ENCODE results near the gene ECSIT. TPM values are rescaled to one million over a fixed set of nuclear protein-coding genes. Genes with fewer than 3 reads are reported as not detected.

The ECSIT gene
- total RNA-seq, 6 experiments from 2014 or later, result 25.0 to 45.5 (median 37.7) TPM

- Histone ChIP-seq H3K27ac (no peak overlapping the region), H3K9me3 (no peaks in the 10 kb centered on the region), H3K4me3 (no peak overlapping the region), H3K27me3 (peaks cover 0 to 12% of the 10 kb centered on the region in 2 donors), H3K36me3 (no peaks in the 10 kb centered on the region), H3K4me1 (peaks cover 0 to 29% (median 6%) of the 10 kb centered on the region in 4 donors)
- ATAC-seq (no peak), DNase-seq (peak in 1 of 3 donors; percentile 29)
- no peak for TF ChIP-seq POLR2A (IDR thresholded peaks at IDR 0.05)
- no peak for TF ChIP-seq CTCF (IDR thresholded peaks at IDR 0.05)
- 90% methylated on average over 28 of the region's 57 CpGs for WGBS (ENCODE audit: insufficient coverage, low coverage, low lambda C conversion rate, missing lambda C conversion rate)
- intact Hi-C loops (cut with DNase I), result no loop called here
Measured at GRCh38 chr19:11483366-11484111, 45.4 kb downstream of the ECSIT start.

GRCh38 chr19:11482384-11483050 is 46.4 kb downstream of the ECSIT start:
- Histone ChIP-seq H3K4me3 (peak overlapping the region in 2 of 3 donors; percentile 2 to 24), H3K36me3 (no peaks in the 10 kb centered on the region), H3K27ac (no peak overlapping the region), H3K27me3 (peaks cover 0 to 12% of the 10 kb centered on the region in 2 donors), H3K9me3 (no peaks in the 10 kb centered on the region), H3K4me1 (peaks cover 0 to 29% (median 6%) of the 10 kb centered on the region in 4 donors)
- DNase-seq, result peak; percentile 79 to 85 (median 84)
- intact Hi-C loops (cut with DNase I), result no loop called here
- whole genome bisulfite sequencing (ENCODE audit: insufficient coverage, low coverage, low lambda C conversion rate, missing lambda C conversion rate), result no CpG with 5 or more reads among the region's 58 CpGs
- peak; percentile 71 to 84 (median 76) for ATAC-seq
- peak; percentile 93 to 97 (median 95) for TF ChIP-seq CTCF (IDR thresholded peaks at IDR 0.05)
- no peak for TF ChIP-seq POLR2A (IDR thresholded peaks at IDR 0.05)

GRCh38 chr19:11481534-11482383 is 47.2 kb downstream of the ECSIT start:
- peak overlapping the region in 2 of 3 donors; percentile 2 to 24 for H3K4me3 ChIP-seq
- intact Hi-C loops (cut with DNase I), result no loop called here
- ATAC-seq (peak; percentile 43 to 61 (median 48)), DNase-seq (peak; percentile 60 to 75 (median 68))
- peaks cover 0 to 29% (median 6%) of the 10 kb centered on the region in 4 donors for H3K4me1 ChIP-seq
- TF ChIP-seq CTCF (IDR thresholded peaks at IDR 0.05) (no peak), POLR2A (IDR thresholded peaks at IDR 0.05) (no peak)
- no peaks in the 10 kb centered on the region for H3K9me3 ChIP-seq
- 26% methylated on average over 5 of the region's 50 CpGs for WGBS (ENCODE audit: insufficient coverage, low coverage, low lambda C conversion rate, missing lambda C conversion rate)
- no peak overlapping the region for H3K27ac ChIP-seq
- no peaks in the 10 kb centered on the region for H3K36me3 ChIP-seq
- H3K27me3 ChIP-seq, result peaks cover 0 to 12% of the 10 kb centered on the region in 2 donors

- WGBS (ENCODE audit: insufficient coverage, low coverage, low lambda C conversion rate, missing lambda C conversion rate), result 19% methylated on average over 3 of the region's 77 CpGs
- Histone ChIP-seq H3K9me3 (no peaks in the 10 kb centered on the region), H3K27ac (no peak within 1 kb of the TSS), H3K4me3 (no peak within 1 kb of the TSS), H3K36me3 (no peaks in the 10 kb centered on the region), H3K4me1 (peaks cover 0 to 26% (median 4%) of the 10 kb centered on the region in 4 donors), H3K27me3 (peaks cover 0 to 12% of the 10 kb centered on the region in 2 donors)
- ATAC-seq, result no peak
- TF ChIP-seq CTCF (IDR thresholded peaks at IDR 0.05) (no peak), POLR2A (IDR thresholded peaks at IDR 0.05) (no peak)
- DNase-seq, result no peak
- intact Hi-C loops (cut with DNase I), result no loop called here
Measured at GRCh38 chr19:11480715-11481533, 48.0 kb downstream of the ECSIT start, which contains the start of gene ELAVL3. Gene ELAVL3, minus strand, starts transcription at chr19:11481046. Its CDS starts 438 bp downstream, at chr19:11480608.
